GM12801 (cell line): ENCODE measurements around the gene PRDM11.

ENCODE experiments used
- CTCF ChIP-seq: IDR thresholded peaks from one replicate; pipeline ENCODE4 v1.5.1; 2011; ENCODE audit warnings: control low read depth; ENCODE audit not compliant: insufficient read length; ENCODE audit errors: extremely low read depth

The PRDM11 gene

GRCh38 chr11:45237711-45238315, 91.4 kb downstream of the PRDM11 start:
- no peak for TF ChIP-seq CTCF

GRCh38 chr11:45238724-45239123, 92.3 kb downstream of the PRDM11 start:
- TF ChIP-seq CTCF: no peak

- no peak for TF ChIP-seq CTCF
Measured at GRCh38 chr11:45239733-45240132, 93.3 kb downstream of the PRDM11 start.

- no peak for TF ChIP-seq CTCF
Measured at GRCh38 chr11:45243967-45244366, 97.5 kb downstream of the PRDM11 start.

GRCh38 chr11:45245218-45246045, 99.0 kb downstream of the PRDM11 start:
- no peak for TF ChIP-seq CTCF

DNA sequence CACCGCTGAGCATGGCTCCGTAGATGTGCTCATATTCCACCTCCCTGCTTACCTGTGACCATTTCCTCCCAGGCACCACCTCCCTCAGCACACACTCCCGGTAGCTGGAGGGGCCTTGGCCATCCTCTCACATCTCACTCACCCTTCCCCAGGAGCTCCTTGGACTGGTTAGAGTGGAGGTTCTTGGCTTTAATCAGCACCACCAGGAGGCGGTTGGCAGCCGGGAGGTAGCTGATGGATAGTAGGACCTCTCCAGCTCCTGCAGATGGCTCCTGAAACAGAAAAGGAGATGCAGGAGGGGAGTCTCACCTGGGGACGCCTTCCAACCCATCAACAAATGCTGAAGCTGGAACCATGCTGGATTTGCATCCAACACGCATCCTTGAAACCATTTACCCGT, 99.8 kb downstream of the PRDM11 start:
- no peak for TF ChIP-seq CTCF

- TF ChIP-seq CTCF: no peak
Measured at GRCh38 chr11:45247433-45247832, 101.0 kb downstream of the PRDM11 start.
